ENCODE results near the gene KCNH8. TPM values are rescaled to one million over a fixed set of nuclear protein-coding genes. Genes with fewer than 3 reads are reported as not detected.

The KCNH8 gene
- total and polyA plus RNA-seq, 10 of the 15 experiments (the other 5 are each of a cell fraction or from before 2014, with no cell fraction given), result under 0.01 to 0.18 (median 0.07) TPM; not detected in 2

DNA sequence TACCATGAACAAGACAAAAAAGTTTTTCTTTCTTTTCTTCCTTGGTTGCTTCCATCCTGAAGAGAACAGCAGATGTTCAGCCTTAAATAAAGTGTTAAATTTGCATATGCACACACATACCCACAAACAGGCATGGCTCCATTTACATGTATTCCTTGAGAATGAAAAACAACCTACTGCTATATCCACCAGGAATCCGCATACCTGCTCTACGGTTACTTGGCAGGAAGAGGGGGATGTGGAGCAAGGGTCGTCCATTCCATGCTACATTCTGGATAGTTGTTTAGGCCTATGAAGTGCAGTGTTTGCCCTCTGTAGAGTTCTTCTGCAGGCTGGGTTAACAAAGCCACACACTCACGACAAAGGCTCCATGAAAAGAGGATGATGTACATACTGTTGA is 322.8 kb downstream of the KCNH8 start:
- H3K4me2 ChIP-seq (ENCODE audit: control insufficient read depth, insufficient read depth), result no peak overlapping the region
- whole genome bisulfite sequencing (ENCODE audit: insufficient coverage, insufficient replicate concordance, low lambda C conversion rate, missing lambda C conversion rate), result 58% methylated on average over 4 of the region's 4 CpGs
- ATAC-seq (no peak), DNase-seq (ENCODE audit: low read depth, low spot score) (no peak), FAIRE-seq (no peak)
- H3K4me3 ChIP-seq, result no peak overlapping the region
- no peaks in the 10 kb centered on the region for H3K4me1 ChIP-seq (ENCODE audit: control insufficient read depth, insufficient read depth, low read length)
- ChIA-PET SMC1A (ENCODE audit: uncharacterized antibody, unreplicated experiment) (interaction anchor here (0.6 kb wide), 1 partner anchor 1087 kb away, joined by 3 read pairs; no protein-coding TSS in a partner anchor), RAD21 (ENCODE audit: unreplicated experiment) (no interaction called here), CTCF (no interaction called here), POLR2A (no interaction called here)
- H3K9ac ChIP-seq (ENCODE audit: control insufficient read depth, insufficient read depth, low read length), result no peak overlapping the region
- no peak overlapping the region for H2AFZ ChIP-seq (ENCODE audit: control insufficient read depth, low read depth, low read length)
- intact Hi-C loops (cut with micrococcal nuclease; ENCODE audit: unreplicated experiment) (no loop called here), in situ Hi-C loops (cut with MboI) (no loop called here)
- no peaks in the 10 kb centered on the region for H3K27me3 ChIP-seq (replicated peaks in 1 of 2; ENCODE audit: control insufficient read depth in 2 of 2, insufficient read depth in 2 of 2, low read length in 1 of 2)
- no peaks in the 10 kb centered on the region for H3K79me2 ChIP-seq (ENCODE audit: control insufficient read depth, insufficient read depth, low read length)
- H3K9me3 ChIP-seq (replicated peaks; ENCODE audit: control insufficient read depth, insufficient read depth, low read length), result no peaks in the 10 kb centered on the region; the same call in 2 of the 3 replicates
- H3K36me3 ChIP-seq (ENCODE audit: control insufficient read depth in 2 of 2, insufficient read depth in 2 of 2, low read length in 1 of 2), result no peaks in the 10 kb centered on the region
- BruUV-seq (replicated peaks), result no TSS peak
- H3K27ac ChIP-seq (ENCODE audit: control insufficient read depth, insufficient read depth), result no peak overlapping the region
- no peaks in the 10 kb centered on the region for H4K20me1 ChIP-seq (ENCODE audit: control insufficient read depth, insufficient read depth)
- TF ChIP-seq, protein P1, sequence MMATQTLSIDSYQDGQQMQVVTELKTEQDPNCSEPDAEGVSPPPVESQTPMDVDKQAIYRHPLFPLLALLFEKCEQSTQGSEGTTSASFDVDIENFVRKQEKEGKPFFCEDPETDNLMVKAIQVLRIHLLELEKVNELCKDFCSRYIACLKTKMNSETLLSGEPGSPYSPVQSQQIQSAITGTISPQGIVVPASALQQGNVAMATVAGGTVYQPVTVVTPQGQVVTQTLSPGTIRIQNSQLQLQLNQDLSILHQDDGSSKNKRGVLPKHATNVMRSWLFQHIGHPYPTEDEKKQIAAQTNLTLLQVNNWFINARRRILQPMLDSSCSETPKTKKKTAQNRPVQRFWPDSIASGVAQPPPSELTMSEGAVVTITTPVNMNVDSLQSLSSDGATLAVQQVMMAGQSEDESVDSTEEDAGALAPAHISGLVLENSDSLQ (IDR thresholded peaks at IDR 0.05), result no peak
- TF ChIP-seq STAT3 (IDR thresholded peaks at IDR 0.05; ENCODE audit: low read depth, low read length), result no peak
- no peak for TF ChIP-seq SP1 (IDR thresholded peaks at IDR 0.05; ENCODE audit: low read depth, low read length)
- no peak for TF ChIP-seq STAT1 (conservative IDR thresholded peaks at IDR 0.05)
- no peak for TF ChIP-seq POLR2AphosphoS2 (IDR thresholded peaks at IDR 0.05; ENCODE audit: low read depth, low read length)
- TF ChIP-seq, protein P2, sequence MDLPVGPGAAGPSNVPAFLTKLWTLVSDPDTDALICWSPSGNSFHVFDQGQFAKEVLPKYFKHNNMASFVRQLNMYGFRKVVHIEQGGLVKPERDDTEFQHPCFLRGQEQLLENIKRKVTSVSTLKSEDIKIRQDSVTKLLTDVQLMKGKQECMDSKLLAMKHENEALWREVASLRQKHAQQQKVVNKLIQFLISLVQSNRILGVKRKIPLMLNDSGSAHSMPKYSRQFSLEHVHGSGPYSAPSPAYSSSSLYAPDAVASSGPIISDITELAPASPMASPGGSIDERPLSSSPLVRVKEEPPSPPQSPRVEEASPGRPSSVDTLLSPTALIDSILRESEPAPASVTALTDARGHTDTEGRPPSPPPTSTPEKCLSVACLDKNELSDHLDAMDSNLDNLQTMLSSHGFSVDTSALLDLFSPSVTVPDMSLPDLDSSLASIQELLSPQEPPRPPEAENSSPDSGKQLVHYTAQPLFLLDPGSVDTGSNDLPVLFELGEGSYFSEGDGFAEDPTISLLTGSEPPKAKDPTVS (IDR thresholded peaks at IDR 0.05; ENCODE audit: low read depth, low read length), result no peak
- TF ChIP-seq HDAC6 (IDR thresholded peaks at IDR 0.05; ENCODE audit: unreplicated experiment), result no peak
- TF ChIP-seq, protein P3, sequence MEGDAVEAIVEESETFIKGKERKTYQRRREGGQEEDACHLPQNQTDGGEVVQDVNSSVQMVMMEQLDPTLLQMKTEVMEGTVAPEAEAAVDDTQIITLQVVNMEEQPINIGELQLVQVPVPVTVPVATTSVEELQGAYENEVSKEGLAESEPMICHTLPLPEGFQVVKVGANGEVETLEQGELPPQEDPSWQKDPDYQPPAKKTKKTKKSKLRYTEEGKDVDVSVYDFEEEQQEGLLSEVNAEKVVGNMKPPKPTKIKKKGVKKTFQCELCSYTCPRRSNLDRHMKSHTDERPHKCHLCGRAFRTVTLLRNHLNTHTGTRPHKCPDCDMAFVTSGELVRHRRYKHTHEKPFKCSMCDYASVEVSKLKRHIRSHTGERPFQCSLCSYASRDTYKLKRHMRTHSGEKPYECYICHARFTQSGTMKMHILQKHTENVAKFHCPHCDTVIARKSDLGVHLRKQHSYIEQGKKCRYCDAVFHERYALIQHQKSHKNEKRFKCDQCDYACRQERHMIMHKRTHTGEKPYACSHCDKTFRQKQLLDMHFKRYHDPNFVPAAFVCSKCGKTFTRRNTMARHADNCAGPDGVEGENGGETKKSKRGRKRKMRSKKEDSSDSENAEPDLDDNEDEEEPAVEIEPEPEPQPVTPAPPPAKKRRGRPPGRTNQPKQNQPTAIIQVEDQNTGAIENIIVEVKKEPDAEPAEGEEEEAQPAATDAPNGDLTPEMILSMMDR (IDR thresholded peaks at IDR 0.05 in 2 of 3, conservative IDR thresholded peaks at IDR 0.05 in 1 of 3; ENCODE audit: control insufficient read depth in 2 of 3, extremely low read depth in 1 of 3, insufficient read depth in 1 of 3, low read depth in 3 of 3, low read length in 3 of 3), result no peak
- TF ChIP-seq, protein P4, sequence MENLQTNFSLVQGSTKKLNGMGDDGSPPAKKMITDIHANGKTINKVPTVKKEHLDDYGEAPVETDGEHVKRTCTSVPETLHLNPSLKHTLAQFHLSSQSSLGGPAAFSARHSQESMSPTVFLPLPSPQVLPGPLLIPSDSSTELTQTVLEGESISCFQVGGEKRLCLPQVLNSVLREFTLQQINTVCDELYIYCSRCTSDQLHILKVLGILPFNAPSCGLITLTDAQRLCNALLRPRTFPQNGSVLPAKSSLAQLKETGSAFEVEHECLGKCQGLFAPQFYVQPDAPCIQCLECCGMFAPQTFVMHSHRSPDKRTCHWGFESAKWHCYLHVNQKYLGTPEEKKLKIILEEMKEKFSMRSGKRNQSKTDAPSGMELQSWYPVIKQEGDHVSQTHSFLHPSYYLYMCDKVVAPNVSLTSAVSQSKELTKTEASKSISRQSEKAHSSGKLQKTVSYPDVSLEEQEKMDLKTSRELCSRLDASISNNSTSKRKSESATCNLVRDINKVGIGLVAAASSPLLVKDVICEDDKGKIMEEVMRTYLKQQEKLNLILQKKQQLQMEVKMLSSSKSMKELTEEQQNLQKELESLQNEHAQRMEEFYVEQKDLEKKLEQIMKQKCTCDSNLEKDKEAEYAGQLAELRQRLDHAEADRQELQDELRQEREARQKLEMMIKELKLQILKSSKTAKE (IDR thresholded peaks at IDR 0.05; ENCODE audit: low read depth, poor library complexity, severe bottlenecking), result no peak
- TF ChIP-seq, protein P5, sequence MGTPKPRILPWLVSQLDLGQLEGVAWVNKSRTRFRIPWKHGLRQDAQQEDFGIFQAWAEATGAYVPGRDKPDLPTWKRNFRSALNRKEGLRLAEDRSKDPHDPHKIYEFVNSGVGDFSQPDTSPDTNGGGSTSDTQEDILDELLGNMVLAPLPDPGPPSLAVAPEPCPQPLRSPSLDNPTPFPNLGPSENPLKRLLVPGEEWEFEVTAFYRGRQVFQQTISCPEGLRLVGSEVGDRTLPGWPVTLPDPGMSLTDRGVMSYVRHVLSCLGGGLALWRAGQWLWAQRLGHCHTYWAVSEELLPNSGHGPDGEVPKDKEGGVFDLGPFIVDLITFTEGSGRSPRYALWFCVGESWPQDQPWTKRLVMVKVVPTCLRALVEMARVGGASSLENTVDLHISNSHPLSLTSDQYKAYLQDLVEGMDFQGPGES (IDR thresholded peaks at IDR 0.05), result no peak
- TF ChIP-seq, protein P6, sequence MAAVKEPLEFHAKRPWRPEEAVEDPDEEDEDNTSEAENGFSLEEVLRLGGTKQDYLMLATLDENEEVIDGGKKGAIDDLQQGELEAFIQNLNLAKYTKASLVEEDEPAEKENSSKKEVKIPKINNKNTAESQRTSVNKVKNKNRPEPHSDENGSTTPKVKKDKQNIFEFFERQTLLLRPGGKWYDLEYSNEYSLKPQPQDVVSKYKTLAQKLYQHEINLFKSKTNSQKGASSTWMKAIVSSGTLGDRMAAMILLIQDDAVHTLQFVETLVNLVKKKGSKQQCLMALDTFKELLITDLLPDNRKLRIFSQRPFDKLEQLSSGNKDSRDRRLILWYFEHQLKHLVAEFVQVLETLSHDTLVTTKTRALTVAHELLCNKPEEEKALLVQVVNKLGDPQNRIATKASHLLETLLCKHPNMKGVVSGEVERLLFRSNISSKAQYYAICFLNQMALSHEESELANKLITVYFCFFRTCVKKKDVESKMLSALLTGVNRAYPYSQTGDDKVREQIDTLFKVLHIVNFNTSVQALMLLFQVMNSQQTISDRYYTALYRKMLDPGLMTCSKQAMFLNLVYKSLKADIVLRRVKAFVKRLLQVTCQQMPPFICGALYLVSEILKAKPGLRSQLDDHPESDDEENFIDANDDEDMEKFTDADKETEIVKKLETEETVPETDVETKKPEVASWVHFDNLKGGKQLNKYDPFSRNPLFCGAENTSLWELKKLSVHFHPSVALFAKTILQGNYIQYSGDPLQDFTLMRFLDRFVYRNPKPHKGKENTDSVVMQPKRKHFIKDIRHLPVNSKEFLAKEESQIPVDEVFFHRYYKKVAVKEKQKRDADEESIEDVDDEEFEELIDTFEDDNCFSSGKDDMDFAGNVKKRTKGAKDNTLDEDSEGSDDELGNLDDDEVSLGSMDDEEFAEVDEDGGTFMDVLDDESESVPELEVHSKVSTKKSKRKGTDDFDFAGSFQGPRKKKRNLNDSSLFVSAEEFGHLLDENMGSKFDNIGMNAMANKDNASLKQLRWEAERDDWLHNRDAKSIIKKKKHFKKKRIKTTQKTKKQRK (IDR thresholded peaks at IDR 0.05; ENCODE audit: low read depth, low read length), result no peak
